Measurements from ENCODE around the gene FOXS1.

The FOXS1 gene

DNA sequence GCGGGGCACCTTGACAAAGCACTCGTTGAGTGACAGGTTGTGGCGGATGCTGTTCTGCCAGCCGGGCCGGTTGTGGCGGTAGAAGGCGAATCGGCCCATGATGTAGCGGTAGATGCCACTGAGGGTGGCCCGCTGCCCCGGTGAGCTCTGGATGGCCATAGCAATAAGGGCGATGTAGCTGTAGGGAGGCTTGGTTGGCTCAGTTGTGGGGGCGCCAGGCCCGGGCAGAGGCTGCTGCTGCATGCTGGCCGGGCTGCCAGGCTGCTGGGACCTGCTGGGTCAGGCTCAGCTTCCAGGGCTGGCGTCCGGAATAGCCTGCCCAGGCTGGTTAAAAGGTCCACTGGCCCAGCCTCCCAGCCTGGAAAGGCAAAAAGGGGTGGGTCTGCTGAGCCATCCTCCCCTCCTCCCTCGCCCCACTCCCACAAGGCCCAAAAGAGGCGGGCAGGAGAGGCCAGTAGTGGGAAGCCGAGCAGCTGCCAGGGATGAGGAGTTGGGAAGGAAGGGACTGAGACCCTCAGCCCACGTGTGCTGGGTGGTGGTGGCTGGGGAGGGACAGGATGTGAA, at the start of gene FOXS1:
TSS of gene FOXS1 (minus strand) at position 305 of the 564 bp plus-strand sequence. CDS start at position 243, 62 bp downstream.
- DNase-seq (ENCODE audit: low spot score), result no peak

- no peak for DNase-seq (ENCODE audit: low spot score)
These were observed 45.2 kb upstream of the FOXS1 start for GRCh38 chr20:31890646-31891045.

DNA sequence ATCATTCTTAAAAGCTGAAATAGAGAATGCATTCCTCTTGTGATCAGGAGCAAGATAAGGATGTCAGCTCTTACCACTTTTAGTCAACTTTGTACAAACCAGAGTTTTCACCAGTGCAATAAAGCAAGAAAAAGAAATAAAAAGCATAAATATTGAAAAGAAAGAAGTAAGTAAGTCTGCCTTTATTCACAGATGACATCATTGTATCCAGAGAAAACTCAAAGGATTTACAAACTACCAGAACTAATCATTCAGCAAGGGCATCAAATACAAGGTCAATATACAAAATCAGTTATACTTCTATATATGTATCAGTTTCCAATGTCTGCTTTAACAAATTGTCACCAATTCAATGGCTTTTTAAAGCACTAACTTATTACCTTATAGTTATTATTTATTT, 38.4 kb upstream of the FOXS1 start:
- no peak for DNase-seq (ENCODE audit: low spot score)

DNA sequence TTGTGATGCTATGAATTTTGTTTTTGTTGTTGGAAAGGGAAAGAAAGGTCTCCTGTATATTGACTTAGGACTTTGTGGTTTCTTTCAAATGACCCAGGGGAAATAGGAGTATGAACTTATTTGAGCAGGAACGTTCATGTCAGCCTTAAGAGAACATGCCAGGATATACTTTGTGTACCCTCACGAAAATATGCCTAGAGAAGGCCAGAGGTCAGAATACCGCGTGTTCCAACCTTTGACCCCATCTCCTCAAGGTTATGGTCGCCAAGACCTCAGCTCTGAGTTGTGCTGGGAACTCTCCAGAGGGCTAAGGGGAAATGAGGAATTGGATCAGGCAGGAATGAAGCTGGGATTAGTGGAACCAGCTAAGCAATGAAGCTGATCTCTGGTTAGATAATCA, 36.5 kb upstream of the FOXS1 start:
- DNase-seq (ENCODE audit: low spot score), result no peak

DNA sequence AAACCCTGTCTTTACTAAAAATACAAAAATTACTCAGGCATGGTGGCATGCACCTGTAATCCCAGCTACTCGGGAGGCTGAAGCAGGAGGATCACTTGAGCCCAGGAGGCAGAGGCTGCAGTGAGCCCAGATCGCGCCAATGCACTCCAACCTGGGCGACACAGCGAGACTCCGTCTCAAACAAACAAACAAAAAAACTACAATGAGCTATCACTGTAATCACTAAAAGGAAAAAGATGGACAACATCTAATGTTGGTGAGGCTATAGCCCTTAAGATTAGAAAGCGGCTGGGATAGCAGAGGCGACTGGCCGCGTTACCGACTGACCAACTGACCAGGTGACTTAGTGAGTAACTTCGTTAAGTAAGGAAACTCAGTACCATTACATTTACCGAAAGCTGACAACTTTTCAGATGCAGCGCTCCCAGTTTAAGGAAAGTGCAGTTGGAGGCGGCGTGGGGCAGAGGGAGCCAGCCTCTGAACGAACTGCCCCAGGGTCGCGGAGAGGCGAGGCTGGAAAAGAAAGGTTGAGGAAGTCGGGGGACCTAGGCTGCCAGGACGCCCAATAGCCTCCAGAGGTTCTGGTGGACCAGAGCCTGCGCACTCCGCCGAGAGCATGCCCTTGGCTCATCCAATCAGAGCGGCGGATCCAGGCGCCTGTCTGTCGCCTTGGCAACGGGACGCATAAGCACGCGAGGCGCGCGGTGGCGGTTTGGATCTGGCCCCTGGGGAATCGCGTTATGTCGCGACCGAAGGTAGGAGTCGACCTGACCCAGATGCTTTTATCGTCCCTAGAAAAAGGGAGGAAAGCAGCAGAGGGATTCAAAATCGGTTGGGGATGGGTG, 34.0 kb upstream of the FOXS1 start:
- peak; percentile 94 for DNase-seq (ENCODE audit: low spot score)

GRCh38 chr20:31877684-31878083, 32.3 kb upstream of the FOXS1 start:
- no peak for DNase-seq (ENCODE audit: low spot score)

GRCh38 chr20:31875671-31876070, 30.3 kb upstream of the FOXS1 start:
- DNase-seq (ENCODE audit: low spot score), result no peak

- no peak for DNase-seq (ENCODE audit: low spot score)
These were observed 27.0 kb upstream of the FOXS1 start for GRCh38 chr20:31872406-31872805.

- DNase-seq (ENCODE audit: low spot score), result no peak
These were observed 26.2 kb upstream of the FOXS1 start for GRCh38 chr20:31871618-31871954.

DNA sequence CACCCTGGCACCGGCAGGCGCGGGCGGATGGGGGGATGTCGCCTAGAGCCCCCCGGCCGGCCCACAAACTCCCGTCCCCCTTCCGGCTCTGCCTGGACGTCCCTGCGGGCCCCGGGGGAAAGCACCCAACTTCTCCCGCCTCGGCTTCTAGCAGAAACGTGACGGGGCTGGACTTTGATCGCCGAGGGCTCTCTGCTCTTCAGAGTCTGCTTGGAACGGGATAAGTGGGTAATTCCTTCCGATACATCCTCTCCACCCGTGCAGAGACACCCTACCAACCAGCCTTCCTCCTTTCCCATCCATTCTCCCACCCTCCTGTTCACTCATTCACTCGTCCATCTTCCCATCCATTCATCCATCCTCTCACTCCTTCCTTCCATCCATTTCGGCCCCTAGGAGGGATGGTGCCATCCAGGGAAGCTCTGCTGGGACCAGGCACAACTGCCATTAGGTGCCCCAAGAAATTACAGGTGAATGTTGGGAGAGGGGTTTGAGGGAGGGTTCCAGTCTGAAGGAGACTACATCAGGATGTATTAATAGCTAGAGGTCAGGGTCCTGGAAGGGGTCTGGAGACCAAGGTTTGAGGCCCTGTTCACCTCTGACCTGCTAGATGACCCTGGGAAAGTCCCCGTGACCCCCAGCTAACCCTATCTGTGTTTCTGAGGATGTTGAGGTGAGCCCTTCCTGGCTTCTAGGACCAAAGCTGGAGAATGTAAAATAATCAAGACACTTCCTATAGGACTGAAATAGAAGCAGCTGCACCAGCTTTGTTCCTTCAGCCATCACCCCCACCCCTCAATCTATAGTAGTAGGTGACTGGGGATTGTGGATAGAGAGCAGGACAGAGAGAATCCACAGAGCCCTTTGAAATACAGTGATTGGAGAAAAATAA, 25.6 kb upstream of the FOXS1 start:
- no peak for DNase-seq (ENCODE audit: low spot score)

DNA sequence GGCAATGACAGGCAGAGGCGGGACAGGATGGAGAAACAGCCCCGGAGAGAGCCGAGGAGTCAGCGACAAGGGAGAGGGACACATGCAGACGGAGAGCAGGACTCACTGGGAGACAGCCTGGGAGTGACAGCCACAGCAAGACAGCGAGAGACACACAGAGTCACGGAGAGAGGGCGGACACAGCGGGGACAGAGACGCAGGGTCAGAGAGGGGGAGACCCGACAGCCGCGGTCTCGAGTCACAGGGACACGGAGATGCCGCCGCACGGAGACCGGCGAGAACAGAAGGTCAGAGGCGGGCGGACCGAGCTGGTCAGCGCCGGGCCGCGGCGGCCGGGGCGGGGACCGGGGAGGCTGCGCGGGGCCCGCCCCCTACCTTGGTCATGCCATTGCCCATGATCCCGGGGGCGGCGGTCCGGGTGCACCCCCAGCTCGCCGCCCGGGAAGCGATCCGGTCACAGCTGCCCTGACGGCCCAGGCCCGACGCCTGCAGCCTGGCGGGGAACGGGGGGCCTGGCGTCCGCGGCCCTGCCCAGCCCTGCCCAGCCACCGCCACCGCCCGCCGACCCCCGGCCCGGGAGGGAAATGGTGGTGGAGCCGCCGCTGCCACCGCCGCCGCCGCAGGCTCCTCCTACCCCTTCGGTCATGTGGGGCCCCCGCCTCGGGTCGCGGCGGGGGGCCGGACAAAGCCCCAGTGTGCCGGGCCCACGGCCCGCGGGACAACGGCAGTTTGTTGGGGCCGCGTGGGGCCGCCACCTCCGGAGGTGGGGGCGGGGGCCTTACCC, 24.7 kb upstream of the FOXS1 start, which contains the start of the genes DUSP15 and TTLL9:
TSS of gene DUSP15 (minus strand) at position 586 of the 784 bp plus-strand sequence. CDS start at position 396, 190 bp downstream.
TSS of gene TTLL9 (plus strand) at position 693 of the 784 bp plus-strand sequence. CDS start 493 bp downstream, outside the sequence.
- no peak for DNase-seq (ENCODE audit: low spot score)

DNA sequence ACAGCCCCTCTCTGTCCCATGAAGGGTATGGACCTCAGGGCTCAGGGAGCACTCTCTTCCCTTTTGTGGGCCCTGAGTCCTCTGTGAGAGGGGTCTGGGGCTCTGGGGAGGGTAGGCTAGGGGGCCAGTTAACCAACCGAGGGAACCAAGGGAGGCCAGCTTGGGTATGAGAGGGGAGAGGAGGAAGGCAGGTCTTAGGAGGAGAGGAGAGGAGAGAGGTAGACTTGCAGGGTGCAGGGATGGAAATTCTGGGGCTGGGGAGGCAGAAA, 24.2 kb upstream of the FOXS1 start:
- no peak for DNase-seq (ENCODE audit: low spot score)

DNA sequence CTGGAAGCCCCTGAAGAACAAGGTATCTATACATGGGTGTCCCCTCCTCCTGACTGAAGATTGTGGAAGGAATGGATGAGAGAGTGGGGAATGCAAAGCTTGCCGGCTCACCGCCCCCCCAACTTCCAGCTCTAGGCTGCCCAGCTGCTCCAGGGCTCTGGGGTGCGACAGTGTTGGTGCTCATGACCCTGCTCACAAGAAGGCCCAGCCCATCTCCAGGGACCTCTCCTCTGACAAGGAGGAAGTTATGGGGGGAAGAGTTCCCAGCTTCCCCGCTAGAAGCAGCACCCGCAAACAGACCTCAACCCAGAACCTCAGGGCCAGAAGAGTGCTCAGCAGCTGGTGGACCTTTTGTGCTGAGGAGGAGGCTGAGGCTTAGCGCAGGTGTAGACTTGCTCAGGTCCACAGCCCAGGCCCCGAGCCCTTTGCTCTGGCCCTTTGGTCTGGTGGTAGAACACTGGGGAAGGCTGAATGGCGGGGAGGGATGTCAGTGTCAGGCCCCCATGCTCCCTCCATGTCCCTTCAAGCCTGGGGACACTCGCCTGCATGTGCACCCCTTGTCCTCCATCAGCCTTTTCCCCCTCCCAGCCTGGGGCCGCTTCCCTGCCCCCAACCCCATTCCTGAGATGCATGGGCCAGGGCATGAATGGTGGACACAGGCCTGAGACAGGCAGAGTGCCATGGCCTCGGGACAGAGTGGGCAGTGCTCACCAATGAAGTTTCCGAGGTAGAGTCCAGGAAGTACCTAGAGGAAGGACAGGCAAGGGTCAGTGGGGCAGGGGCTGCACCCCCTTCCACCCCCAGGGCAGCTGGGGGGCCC, 23.7 kb upstream of the FOXS1 start:
- no peak for DNase-seq (ENCODE audit: low spot score)

DNA sequence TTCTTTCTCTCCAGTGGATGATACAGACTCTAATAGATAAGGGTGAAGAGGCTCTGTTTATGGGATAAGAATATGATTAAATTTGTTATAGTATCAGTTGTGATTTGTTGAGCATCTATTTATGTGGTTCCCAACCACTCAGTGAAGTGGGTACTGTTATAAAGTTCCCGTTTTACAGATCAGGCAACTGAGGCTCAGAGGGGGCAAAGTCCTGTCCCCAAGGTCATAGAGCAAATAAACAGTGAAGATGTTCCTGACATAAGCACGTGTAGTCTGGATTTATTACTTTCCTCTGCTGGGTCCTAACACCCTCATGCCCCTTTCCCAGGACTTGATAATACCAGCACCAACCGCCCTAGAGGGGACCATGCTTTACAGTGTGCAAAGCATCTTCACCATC, 20.8 kb upstream of the FOXS1 start:
- DNase-seq (ENCODE audit: low spot score), result no peak

DNA sequence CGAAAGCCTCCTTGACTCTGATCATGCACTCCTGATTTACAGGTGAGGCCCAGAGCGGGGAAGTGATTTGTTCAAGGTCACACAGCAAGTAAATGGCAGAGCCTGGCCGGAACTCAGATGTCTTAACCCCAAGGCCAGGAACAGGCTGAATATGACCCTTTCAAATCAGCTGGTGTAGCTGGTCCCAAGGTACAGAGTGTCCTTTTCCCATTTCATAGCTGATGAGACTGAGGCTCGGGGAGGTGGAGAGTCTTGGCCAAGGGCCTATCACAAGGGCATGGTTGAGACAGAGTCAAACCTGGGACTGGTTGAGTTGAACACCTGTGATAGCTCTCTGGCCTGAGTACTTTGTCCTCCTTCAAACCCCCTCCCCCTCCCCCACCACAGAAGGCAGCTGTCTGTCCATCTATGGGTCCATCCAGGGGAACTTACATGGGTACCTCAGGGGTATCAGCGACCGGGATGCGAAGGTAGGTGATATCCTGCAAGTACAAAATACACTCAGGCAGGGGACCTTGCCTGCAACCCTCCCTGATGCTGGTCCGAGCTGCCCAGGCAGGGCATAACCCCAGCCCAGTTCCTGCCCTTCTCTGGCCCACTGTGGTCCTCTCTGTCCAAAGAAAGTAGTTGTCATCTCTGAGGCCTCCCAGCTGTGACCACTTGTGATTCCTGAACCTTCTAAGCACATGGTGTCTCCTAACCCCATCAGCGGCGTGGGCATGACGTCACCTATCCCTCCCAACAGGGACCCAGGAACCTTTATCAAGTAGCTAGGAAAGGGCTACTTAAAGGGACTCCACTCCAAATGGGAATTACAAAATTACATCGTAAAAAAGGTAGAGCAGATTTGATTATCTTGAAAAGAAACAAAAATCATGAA, 19.4 kb upstream of the FOXS1 start:
- DNase-seq (ENCODE audit: low spot score), result no peak

- no peak for DNase-seq (ENCODE audit: low spot score)
These were observed 18.1 kb upstream of the FOXS1 start for GRCh38 chr20:31863296-31864085.

DNA sequence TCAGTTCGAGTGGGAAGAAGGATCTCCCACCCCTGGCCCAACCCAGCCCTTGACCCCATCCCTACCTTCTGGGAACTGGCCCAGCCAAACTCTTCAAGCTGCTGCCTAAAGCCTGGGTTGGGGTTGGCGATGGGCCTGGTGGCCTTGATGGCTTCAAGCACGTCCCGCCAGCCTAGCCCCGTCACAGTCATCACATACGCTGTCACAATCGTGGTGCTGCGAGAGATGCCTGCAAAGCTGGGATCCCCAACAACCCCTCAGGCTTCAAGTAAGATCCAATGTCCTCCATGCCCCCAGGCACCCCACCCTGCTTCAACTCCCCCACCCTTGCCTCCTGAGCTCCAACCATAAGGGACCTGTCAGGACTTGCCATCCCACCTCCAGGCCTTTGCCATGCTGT, 17.1 kb upstream of the FOXS1 start:
- no peak for DNase-seq (ENCODE audit: low spot score)

DNA sequence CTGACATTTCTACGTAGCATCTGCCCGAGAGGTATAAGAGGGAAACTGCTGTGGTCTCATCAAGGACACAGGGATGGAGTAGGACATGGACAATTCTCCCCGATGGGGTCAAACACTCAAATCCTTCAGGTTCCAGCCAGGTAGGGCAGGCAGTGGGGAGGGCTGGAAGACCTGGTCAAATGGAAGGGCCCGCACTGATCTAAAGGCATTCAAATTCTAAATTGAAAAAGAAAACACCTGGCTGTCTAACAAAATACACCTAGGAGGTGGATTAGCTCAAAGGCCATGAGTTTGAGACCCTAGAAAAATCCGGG, 16.7 kb upstream of the FOXS1 start:
- no peak for DNase-seq (ENCODE audit: low spot score)

- peak; percentile 67 for DNase-seq (ENCODE audit: low spot score)
These were observed 16.2 kb upstream of the FOXS1 start for GRCh38 chr20:31861385-31862156.

All from kidney capillary endothelial cell (primary cell).